GM23338 (cell line): ENCODE data around the gene BEGAIN.

Source experiments
- ZNF462 ChIP-seq: fragments of 250-450 bp; sonication (Bioruptor Pico); IDR thresholded peaks from 2 replicates; pipeline ENCODE4 v1.5.0; 2020; ENCODE audit warnings: mild to moderate bottlenecking, moderate library complexity
- TF ChIP-seq, protein P1 (sequence below): IDR thresholded peaks from one replicate; pipeline ENCODE4 v1.6.1; 2018; ENCODE audit warnings: antibody characterized with exemption; ENCODE audit not compliant: unreplicated experiment

GRCh38 chr14:100606687-100607610 is 19.7 kb upstream of the BEGAIN start:
- TF ChIP-seq, protein P1, sequence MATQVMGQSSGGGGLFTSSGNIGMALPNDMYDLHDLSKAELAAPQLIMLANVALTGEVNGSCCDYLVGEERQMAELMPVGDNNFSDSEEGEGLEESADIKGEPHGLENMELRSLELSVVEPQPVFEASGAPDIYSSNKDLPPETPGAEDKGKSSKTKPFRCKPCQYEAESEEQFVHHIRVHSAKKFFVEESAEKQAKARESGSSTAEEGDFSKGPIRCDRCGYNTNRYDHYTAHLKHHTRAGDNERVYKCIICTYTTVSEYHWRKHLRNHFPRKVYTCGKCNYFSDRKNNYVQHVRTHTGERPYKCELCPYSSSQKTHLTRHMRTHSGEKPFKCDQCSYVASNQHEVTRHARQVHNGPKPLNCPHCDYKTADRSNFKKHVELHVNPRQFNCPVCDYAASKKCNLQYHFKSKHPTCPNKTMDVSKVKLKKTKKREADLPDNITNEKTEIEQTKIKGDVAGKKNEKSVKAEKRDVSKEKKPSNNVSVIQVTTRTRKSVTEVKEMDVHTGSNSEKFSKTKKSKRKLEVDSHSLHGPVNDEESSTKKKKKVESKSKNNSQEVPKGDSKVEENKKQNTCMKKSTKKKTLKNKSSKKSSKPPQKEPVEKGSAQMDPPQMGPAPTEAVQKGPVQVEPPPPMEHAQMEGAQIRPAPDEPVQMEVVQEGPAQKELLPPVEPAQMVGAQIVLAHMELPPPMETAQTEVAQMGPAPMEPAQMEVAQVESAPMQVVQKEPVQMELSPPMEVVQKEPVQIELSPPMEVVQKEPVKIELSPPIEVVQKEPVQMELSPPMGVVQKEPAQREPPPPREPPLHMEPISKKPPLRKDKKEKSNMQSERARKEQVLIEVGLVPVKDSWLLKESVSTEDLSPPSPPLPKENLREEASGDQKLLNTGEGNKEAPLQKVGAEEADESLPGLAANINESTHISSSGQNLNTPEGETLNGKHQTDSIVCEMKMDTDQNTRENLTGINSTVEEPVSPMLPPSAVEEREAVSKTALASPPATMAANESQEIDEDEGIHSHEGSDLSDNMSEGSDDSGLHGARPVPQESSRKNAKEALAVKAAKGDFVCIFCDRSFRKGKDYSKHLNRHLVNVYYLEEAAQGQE = no peak
- no peak for TF ChIP-seq ZNF462 (CRISPR knock-in tag)
